Activated naive CD4-positive, alpha-beta T cell treated with anti-CD3 and anti-CD28 coated beads for 36 hours (primary cell): Measurements from ENCODE around the gene PEX6. TPM values are rescaled to one million over a fixed set of nuclear protein-coding genes. Genes with fewer than 3 reads are reported as not detected.
A peak's percentile ranks its signal among the peaks of the same experiment; 100 is the strongest.
"Not testable (repeated sequence)": the region's sequence is repeated elsewhere in the genome, so short reads cannot be mapped to it uniquely, and the experiment has no call there.

Source experiments
- CTCF ChIA-PET: fragments of 350-600 bp; sonication (Branson Sonifier 250); formaldehyde crosslinking; loops from one replicate; lab custom pipeline; 2021; ENCODE audit warnings: antibody characterized with exemption; lab: Charles Lee
- DNase-seq: peaks from one replicate; pipeline ENCODE4 v3.0.0-alpha.2; 2020
- H3K27ac Mint-ChIP-seq: one replicate; pipeline ENCODE4 v1.8.0; 2021; ENCODE audit warnings: mild to moderate bottlenecking, mixed read lengths
- H3K27me3 Mint-ChIP-seq: one replicate; pipeline ENCODE4 v1.8.0; 2021; ENCODE audit warnings: low read depth, mixed read lengths
- H3K36me3 Mint-ChIP-seq: one replicate; pipeline ENCODE4 v1.8.0; 2021; ENCODE audit warnings: low read depth, mixed read lengths
- H3K4me1 Mint-ChIP-seq: one replicate; pipeline ENCODE4 v1.8.0; 2021; ENCODE audit warnings: low read depth, mixed read lengths
- H3K4me3 Mint-ChIP-seq: one replicate; pipeline ENCODE4 v1.8.0; 2021; ENCODE audit warnings: mild to moderate bottlenecking, moderate library complexity, mixed read lengths
- H3K9me3 Mint-ChIP-seq: one replicate; pipeline ENCODE4 v1.8.0; 2021; ENCODE audit warnings: mixed read lengths
- intact Hi-C: fragments of 100-400 bp; cut with micrococcal nuclease; formaldehyde crosslinking; loops from one replicate; pipeline ENCODE4 v1.15.1; 2023
- total RNA-seq, 2 experiments: library from RNA; stranded (reverse); gene quantifications; one replicate each; pipeline ENCODE4 v1.2.3, GENCODE V29; 2021

Gene PEX6
- total RNA-seq, 2 experiments from 2014 or later: 17.1 to 18.2 TPM

GRCh38 chr6:43014434-43014909, 35.5 kb upstream of the PEX6 start:
- H3K36me3 Mint-ChIP-seq: peaks cover 14% of the 10 kb centered on the region
- CTCF ChIA-PET: interaction anchor here (0.9 to 1.2 kb wide), 3 partner anchors 40 to 129 kb away, joined by 3 to 4 read pairs (median 3); partner anchors contain the start of gene CUL7
- intact Hi-C loops: loop anchor here (1.0 to 2.0 kb wide), 8 partner anchors 30 to 452 kb away; partner anchors contain the start of genes CNPY3, CUL7, KLC4 and MRPL2
- no peaks in the 10 kb centered on the region for H3K27me3 Mint-ChIP-seq
- peaks cover 50% of the 10 kb centered on the region for H3K4me1 Mint-ChIP-seq
- H3K4me3 Mint-ChIP-seq: peak overlapping the region; percentile 95
- DNase-seq: no peak
- H3K9me3 Mint-ChIP-seq: no peaks in the 10 kb centered on the region
- peak overlapping the region; percentile 88 for H3K27ac Mint-ChIP-seq

GRCh38 chr6:43013843-43014433, 35.0 kb upstream of the PEX6 start, which contains the start of the genes KLHDC3 and MEA1:
TSS of gene KLHDC3 (plus strand) at chr6:43014249. CDS start at chr6:43017193, 2,944 bp downstream.
TSS of gene MEA1 (minus strand) at chr6:43013946. CDS start at chr6:43013813, 133 bp downstream.
- Mint-ChIP-seq H3K27me3 (no peaks in the 10 kb centered on the region), H3K4me3 (peak within 1 kb of the TSS; percentile 95), H3K4me1 (peaks cover 53% of the 10 kb centered on the region), H3K36me3 (peaks cover 16% of the 10 kb centered on the region), H3K9me3 (no peaks in the 10 kb centered on the region), H3K27ac (peak within 1 kb of the TSS; percentile 88)
- peak; percentile 100 for DNase-seq
- intact Hi-C loops: loop anchor here (1.0 to 2.0 kb wide), 10 partner anchors 7 to 451 kb away; partner anchors contain the start of genes CNPY3, CUL7, KLC4 and MRPL2
- CTCF ChIA-PET: interaction anchor here (0.9 to 1.5 kb wide), 3 partner anchors 40 to 130 kb away, joined by 3 to 4 read pairs (median 3); partner anchors contain the start of gene CUL7

GRCh38 chr6:43013097-43013842, 34.3 kb upstream of the PEX6 start:
- H3K27me3 Mint-ChIP-seq: no peaks in the 10 kb centered on the region
- no peaks in the 10 kb centered on the region for H3K9me3 Mint-ChIP-seq
- H3K4me3 Mint-ChIP-seq: peak overlapping the region; percentile 95
- CTCF ChIA-PET: interaction anchor here (0.9 to 1.5 kb wide), 3 partner anchors 41 to 131 kb away, joined by 3 to 4 read pairs (median 3); partner anchors contain the start of gene CUL7
- peaks cover 53% of the 10 kb centered on the region for H3K4me1 Mint-ChIP-seq
- intact Hi-C loops: loop anchor here (1.0 kb wide), 2 partner anchors 8 to 34 kb away; partner anchors contain the start of genes PEX6 and RRP36
- peak overlapping the region; percentile 88 for H3K27ac Mint-ChIP-seq
- no peak for DNase-seq
- peaks cover 22% of the 10 kb centered on the region for H3K36me3 Mint-ChIP-seq

- intact Hi-C loops: no loop called here
- H3K36me3 Mint-ChIP-seq: peaks cover 23% of the 10 kb centered on the region
- H3K27ac Mint-ChIP-seq: peak overlapping the region; percentile 88
Measured at GRCh38 chr6:43012364-43012763, 33.4 kb upstream of the PEX6 start.

GRCh38 chr6:43011207-43011606, 32.2 kb upstream of the PEX6 start:
- CTCF ChIA-PET: interaction anchor here (0.9 to 2.3 kb wide), 4 partner anchors 39 to 132 kb away, joined by 3 to 9 read pairs (median 4); no protein-coding TSS in a partner anchor
- intact Hi-C loops: no loop called here
- Mint-ChIP-seq H3K4me1 (peaks cover 43% of the 10 kb centered on the region), H3K4me3 (no peak overlapping the region), H3K27ac (peak overlapping the region; percentile 3), H3K9me3 (no peaks in the 10 kb centered on the region), H3K36me3 (peaks cover 23% of the 10 kb centered on the region), H3K27me3 (no peaks in the 10 kb centered on the region)
- DNase-seq: no peak

More at GRCh38 chr6:43012364-43012763, 33.4 kb upstream of the PEX6 start:
- Mint-ChIP-seq H3K27me3 (no peaks in the 10 kb centered on the region), H3K4me1 (peaks cover 51% of the 10 kb centered on the region), H3K9me3 (no peaks in the 10 kb centered on the region), H3K4me3 (peak overlapping the region; percentile 95)
- CTCF ChIA-PET: no interaction called here
- no peak for DNase-seq

GRCh38 chr6:43009124-43009523, 30.1 kb upstream of the PEX6 start:
- intact Hi-C loops: loop anchor here (1.0 kb wide), 1 partner anchor 134 kb away; no protein-coding TSS in a partner anchor
- Mint-ChIP-seq H3K9me3 (no peaks in the 10 kb centered on the region), H3K4me3 (no peak overlapping the region), H3K27me3 (no peaks in the 10 kb centered on the region), H3K27ac (no peak overlapping the region), H3K4me1 (peaks cover 28% of the 10 kb centered on the region), H3K36me3 (peaks cover 26% of the 10 kb centered on the region)
- CTCF ChIA-PET: interaction anchor here (1.2 to 2.3 kb wide), 2 partner anchors 29 to 134 kb away, joined by 3 to 9 read pairs; no protein-coding TSS in a partner anchor
- DNase-seq: peak; percentile 58

GRCh38 chr6:43007126-43007525, 28.1 kb upstream of the PEX6 start:
- DNase-seq: no peak
- Mint-ChIP-seq H3K27ac (no peak overlapping the region), H3K36me3 (peaks cover 17% of the 10 kb centered on the region), H3K4me1 (peaks cover 15% of the 10 kb centered on the region), H3K27me3 (no peaks in the 10 kb centered on the region), H3K4me3 (no peak overlapping the region), H3K9me3 (no peaks in the 10 kb centered on the region)
- intact Hi-C loops: no loop called here
- CTCF ChIA-PET: no interaction called here

- no peaks in the 10 kb centered on the region for H3K9me3 Mint-ChIP-seq
- DNase-seq: no peak
- CTCF ChIA-PET: interaction anchor here (0.7 kb wide), 1 partner anchor 186 kb away, joined by 3 read pairs; no protein-coding TSS in a partner anchor
- H3K36me3 Mint-ChIP-seq: peaks cover 16% of the 10 kb centered on the region
- H3K4me3 Mint-ChIP-seq: no peak overlapping the region
- no peaks in the 10 kb centered on the region for H3K27me3 Mint-ChIP-seq
- intact Hi-C loops: no loop called here
- H3K27ac Mint-ChIP-seq: no peak overlapping the region
- H3K4me1 Mint-ChIP-seq: peaks cover 6% of the 10 kb centered on the region
Measured at GRCh38 chr6:43006251-43006650, 27.3 kb upstream of the PEX6 start.

- Mint-ChIP-seq H3K4me1 (peaks cover 4% of the 10 kb centered on the region), H3K27me3 (no peaks in the 10 kb centered on the region), H3K4me3 (no peak overlapping the region), H3K9me3 (no peaks in the 10 kb centered on the region), H3K27ac (no peak overlapping the region), H3K36me3 (peaks cover 17% of the 10 kb centered on the region)
- intact Hi-C loops: no loop called here
- CTCF ChIA-PET: interaction anchor here (0.7 kb wide), 1 partner anchor 187 kb away, joined by 3 read pairs; no protein-coding TSS in a partner anchor
- DNase-seq: no peak
Measured at GRCh38 chr6:43005844-43006243, 26.9 kb upstream of the PEX6 start.

GRCh38 chr6:43001843-43002242, 22.9 kb upstream of the PEX6 start:
- Mint-ChIP-seq H3K27ac (no peak overlapping the region), H3K9me3 (no peaks in the 10 kb centered on the region), H3K27me3 (no peaks in the 10 kb centered on the region), H3K36me3 (peaks cover 5% of the 10 kb centered on the region), H3K4me3 (no peak overlapping the region), H3K4me1 (no peaks in the 10 kb centered on the region)
- CTCF ChIA-PET: interaction anchor here (0.6 to 0.7 kb wide), 3 partner anchors 39 to 1112 kb away, joined by 3 to 4 read pairs (median 3); no protein-coding TSS in a partner anchor
- intact Hi-C loops: no loop called here
- no peak for DNase-seq

GRCh38 chr6:42998205-42998604, 19.2 kb upstream of the PEX6 start:
- CTCF ChIA-PET, H3K4me3 Mint-ChIP-seq, H3K27ac Mint-ChIP-seq, DNase-seq, H3K27me3 Mint-ChIP-seq, intact Hi-C loops, H3K36me3 Mint-ChIP-seq, H3K4me1 Mint-ChIP-seq, H3K9me3 Mint-ChIP-seq: not testable (repeated sequence)

GRCh38 chr6:42996513-42996912, 17.5 kb upstream of the PEX6 start:
- Mint-ChIP-seq H3K27me3 (no peaks in the 10 kb centered on the region), H3K4me1 (peaks cover 4% of the 10 kb centered on the region), H3K9me3 (no peaks in the 10 kb centered on the region), H3K36me3 (peaks cover 2% of the 10 kb centered on the region), H3K27ac (no peak overlapping the region), H3K4me3 (no peak overlapping the region)
- intact Hi-C loops: no loop called here
- CTCF ChIA-PET: interaction anchor here (0.6 to 2.3 kb wide), 4 partner anchors 9 to 147 kb away, joined by 3 to 7 read pairs (median 5); no protein-coding TSS in a partner anchor
- DNase-seq: no peak
